BLaER1 treated with 17β-estradiol and CSF1 and Interleukin-3, amounts not matched to agents 10 nM and 100 nM (cell line): ENCODE results near the gene PPP1R18.
"Not testable (repeated sequence)": the region's sequence is repeated elsewhere in the genome, so short reads cannot be mapped to it uniquely, and the experiment has no call there.

Source experiments
- H3K27ac ChIP-seq, 11 experiments: shearing (Covaris generic); formaldehyde crosslinking; 2 replicates each; pipeline ENCODE4 v1.8.1; 2022
- H3K27me3 ChIP-seq, 11 experiments: shearing (Covaris generic); formaldehyde crosslinking; 2 replicates each; pipeline ENCODE4 v1.8.1; 2022
- H3K36me3 ChIP-seq, 11 experiments: shearing (Covaris generic); formaldehyde crosslinking; 2 replicates each; pipeline ENCODE4 v1.8.1; 2022
- H3K4me1 ChIP-seq, 10 experiments: shearing (Covaris generic); formaldehyde crosslinking; 2 replicates each; pipeline ENCODE4 v1.8.1; 2022
- H3K4me2 ChIP-seq, 11 experiments: shearing (Covaris generic); formaldehyde crosslinking; 2 replicates each; pipeline ENCODE4 v1.8.1; 2022
- H3K4me3 ChIP-seq, 10 experiments: shearing (Covaris generic); formaldehyde crosslinking; 2 replicates each; pipeline ENCODE4 v1.8.1; 2022
- H3K9ac ChIP-seq, 11 experiments: shearing (Covaris generic); formaldehyde crosslinking; 2 replicates each; pipeline ENCODE4 v1.8.1; 2022
- H3K9me3 ChIP-seq, 11 experiments: shearing (Covaris generic); formaldehyde crosslinking; replicated peaks in 1 of 11; 2 replicates each; pipeline ENCODE4 v1.8.1; 2022
- H4K20me1 ChIP-seq, 11 experiments: shearing (Covaris generic); formaldehyde crosslinking; 2 replicates each; pipeline ENCODE4 v1.8.1; 2022
- Cebpa-rat ChIP-seq, 11 experiments: shearing (Covaris generic); IDR thresholded peaks; 2 replicates each; pipeline ENCODE4 v1.8.1; 2022

Gene PPP1R18

GRCh38 chr6:30721198-30722024 lies 35.0 kb upstream of the PPP1R18 start:
- H4K20me1 ChIP-seq = peaks cover 49 to 51% (median 50%) of the 10 kb centered on the region in 11 experiments
- peak overlapping the region; percentile 81 to 98 (median 90) for H3K4me3 ChIP-seq
- H3K27ac ChIP-seq = peak overlapping the region; percentile 79 to 100 (median 98)
- H3K4me1 ChIP-seq = peaks cover 53 to 58% (median 56%) of the 10 kb centered on the region in 10 experiments
- peak overlapping the region; percentile 76 to 96 (median 90) for H3K4me2 ChIP-seq
- TF ChIP-seq Cebpa-rat (IDR thresholded peaks at IDR 0.05) = no peak
- H3K27me3 ChIP-seq = no peaks in the 10 kb centered on the region
- peaks cover 42 to 49% (median 48%) of the 10 kb centered on the region in 11 experiments for H3K36me3 ChIP-seq
- H3K9ac ChIP-seq = peak overlapping the region; percentile 86 to 100 (median 98)
- H3K9me3 ChIP-seq = no peaks in the 10 kb centered on the region; a peak in 1 of 22 replicates

- Histone ChIP-seq H3K4me1 (peaks cover 56 to 62% (median 59%) of the 10 kb centered on the region in 10 experiments), H3K36me3 (peaks cover 38 to 44% (median 44%) of the 10 kb centered on the region in 11 experiments), H3K27ac (peak overlapping the region; percentile 79 to 100 (median 98)), H3K9me3 (no peaks in the 10 kb centered on the region; a peak in 1 of 22 replicates), H3K4me2 (peak overlapping the region; percentile 0 to 39 (median 19); a peak in 11 of 22 replicates), H3K4me3 (peak overlapping the region; percentile 81 to 98 (median 90)), H4K20me1 (peaks cover 44 to 45% (median 44%) of the 10 kb centered on the region in 11 experiments), H3K27me3 (no peaks in the 10 kb centered on the region), H3K9ac (peak overlapping the region; percentile 86 to 100 (median 98))
- TF ChIP-seq Cebpa-rat (IDR thresholded peaks at IDR 0.05) = no peak
Measured at GRCh38 chr6:30720738-30721197, 34.3 kb upstream of the PPP1R18 start.

- peaks cover 31 to 42% (median 40%) of the 10 kb centered on the region in 11 experiments for H3K36me3 ChIP-seq
- peak within 1 kb of the TSS; percentile 79 to 100 (median 98) for H3K27ac ChIP-seq
- TF ChIP-seq Cebpa-rat (IDR thresholded peaks at IDR 0.05) = peak in 10 of 11 experiments; percentile 22 to 85 (median 62); a peak in 15 of 22 replicates
- H3K4me2 ChIP-seq = peak within 1 kb of the TSS; percentile 78 to 96 (median 90)
- no peaks in the 10 kb centered on the region for H3K27me3 ChIP-seq
- H3K9me3 ChIP-seq = no peaks in the 10 kb centered on the region; a peak in 1 of 22 replicates
- H4K20me1 ChIP-seq = peaks cover 37 to 38% (median 37%) of the 10 kb centered on the region in 11 experiments
- peak within 1 kb of the TSS; percentile 81 to 98 (median 90) for H3K4me3 ChIP-seq
- peak within 1 kb of the TSS; percentile 86 to 100 (median 98) for H3K9ac ChIP-seq
- H3K4me1 ChIP-seq = peaks cover 50 to 61% (median 59%) of the 10 kb centered on the region in 10 experiments
Measured at GRCh38 chr6:30719791-30720737, 33.6 kb upstream of the PPP1R18 start, which contains the start of gene TUBB. Gene TUBB, plus strand, starts transcription at chr6:30720352. Its CDS starts 155 bp downstream, at chr6:30720507.

- Histone ChIP-seq H3K36me3 (peaks cover 31 to 42% (median 40%) of the 10 kb centered on the region in 11 experiments), H3K27ac (peak overlapping the region; percentile 40 to 100 (median 98); a peak in 21 of 22 replicates), H3K9me3 (no peaks in the 10 kb centered on the region; a peak in 1 of 22 replicates), H3K9ac (peak overlapping the region; percentile 72 to 100 (median 98)), H4K20me1 (peaks cover 29 to 31% (median 30%) of the 10 kb centered on the region in 11 experiments), H3K4me2 (peak overlapping the region; percentile 78 to 96 (median 90)), H3K27me3 (no peaks in the 10 kb centered on the region), H3K4me1 (peaks cover 43 to 56% (median 52%) of the 10 kb centered on the region in 10 experiments), H3K4me3 (peak overlapping the region; percentile 81 to 98 (median 90))
- TF ChIP-seq Cebpa-rat (IDR thresholded peaks at IDR 0.05) = no peak
Measured at GRCh38 chr6:30719356-30719755, 32.9 kb upstream of the PPP1R18 start.

GRCh38 chr6:30717845-30718720 lies 31.6 kb upstream of the PPP1R18 start:
- not testable (repeated sequence) for H3K9me3 ChIP-seq, H3K27me3 ChIP-seq
- Histone ChIP-seq H3K4me2 (peak overlapping the region; percentile 78 to 96 (median 90)), H3K9ac (peak overlapping the region; percentile 58 to 100 (median 98)), H4K20me1 (peaks cover 17 to 18% (median 17%) of the 10 kb centered on the region in 11 experiments), H3K4me1 (peaks cover 35 to 52% (median 43%) of the 10 kb centered on the region in 10 experiments), H3K36me3 (peaks cover 30 to 42% (median 40%) of the 10 kb centered on the region in 11 experiments), H3K27ac (peak overlapping the region; percentile 45 to 100 (median 98)), H3K4me3 (peak overlapping the region; percentile 63 to 98 (median 90))

GRCh38 chr6:30717129-30717844 lies 30.8 kb upstream of the PPP1R18 start, which contains the start of gene MDC1:
Gene MDC1, minus strand, starts transcription at chr6:30717281. Its CDS starts 2,106 bp downstream, at chr6:30715175.
- Histone ChIP-seq H3K4me3 (peak within 1 kb of the TSS; percentile 67 to 98 (median 90)), H3K4me2 (peak within 1 kb of the TSS; percentile 85 to 96 (median 92)), H3K36me3 (peaks cover 30 to 42% (median 40%) of the 10 kb centered on the region in 11 experiments), H3K4me1 (peaks cover 39 to 55% (median 46%) of the 10 kb centered on the region in 10 experiments), H4K20me1 (peaks cover 9 to 10% (median 10%) of the 10 kb centered on the region in 11 experiments), H3K27ac (peak within 1 kb of the TSS; percentile 76 to 100 (median 98)), H3K9ac (peak within 1 kb of the TSS; percentile 83 to 100 (median 98)), H3K27me3 (no peaks in the 10 kb centered on the region), H3K9me3 (no peaks in the 10 kb centered on the region; a peak in 1 of 22 replicates)
- TF ChIP-seq Cebpa-rat (IDR thresholded peaks at IDR 0.05) = no peak

- Histone ChIP-seq H3K4me1 (peaks cover 44 to 60% (median 51%) of the 10 kb centered on the region in 10 experiments), H3K9ac (peak overlapping the region; percentile 83 to 94 (median 87)), H3K4me2 (peak overlapping the region; percentile 82 to 95 (median 89)), H3K9me3 (no peaks in the 10 kb centered on the region; a peak in 1 of 22 replicates), H3K27ac (peak overlapping the region; percentile 76 to 100 (median 96)), H3K4me3 (peak overlapping the region; percentile 66 to 97 (median 70)), H4K20me1 (peaks cover 4 to 5% (median 5%) of the 10 kb centered on the region in 11 experiments), H3K27me3 (no peaks in the 10 kb centered on the region), H3K36me3 (peaks cover 31 to 42% (median 40%) of the 10 kb centered on the region in 11 experiments)
- TF ChIP-seq Cebpa-rat (IDR thresholded peaks at IDR 0.05) = no peak
Measured at GRCh38 chr6:30716879-30717128, 30.4 kb upstream of the PPP1R18 start.
